H9 (cell line): ENCODE data around the gene NCLN. TPM values are rescaled to one million over a fixed set of nuclear protein-coding genes. Genes with fewer than 3 reads are reported as not detected.

ENCODE experiments used
- DNase-seq: peaks from one replicate; pipeline ENCODE4 v3.0.0-alpha.2; 2017
- H2AFZ ChIP-seq: one replicate; pipeline ENCODE4 v1.6.1; 2013; ENCODE audit warnings: mild to moderate bottlenecking, low read length, control low read depth, moderate library complexity
- H2AK5ac ChIP-seq: 2 replicates; pipeline ENCODE4 v1.6.1; 2013; ENCODE audit warnings: low read length, control low read depth, mixed read lengths; ENCODE audit not compliant: insufficient read length
- H2BK120ac ChIP-seq: one replicate; pipeline ENCODE4 v1.6.1; 2013; ENCODE audit warnings: low read depth, mild to moderate bottlenecking, low read length, control low read depth, inconsistent platforms; ENCODE audit not compliant: poor library complexity, severe bottlenecking
- H2BK12ac ChIP-seq: 2 replicates; pipeline ENCODE4 v1.6.1; 2013; ENCODE audit warnings: low read length, control low read depth, mixed read lengths, low read depth; ENCODE audit not compliant: insufficient read length
- H2BK15ac ChIP-seq: 2 replicates; pipeline ENCODE4 v1.6.1; 2013; ENCODE audit warnings: low read depth, low read length, control low read depth
- H2BK20ac ChIP-seq: one replicate; pipeline ENCODE4 v1.6.1; 2013; ENCODE audit warnings: low read depth, mild to moderate bottlenecking, low read length, control low read depth, inconsistent platforms; ENCODE audit not compliant: poor library complexity, severe bottlenecking
- H2BK5ac ChIP-seq: 2 replicates; pipeline ENCODE4 v1.6.1; 2013; ENCODE audit warnings: low read length, control low read depth, mixed read lengths; ENCODE audit not compliant: insufficient read length
- H3K14ac ChIP-seq: 2 replicates; pipeline ENCODE4 v1.6.1; 2013; ENCODE audit warnings: low read length, control low read depth; ENCODE audit not compliant: insufficient read depth
- H3K18ac ChIP-seq: 2 replicates; pipeline ENCODE4 v1.6.1; 2013; ENCODE audit warnings: low read depth, mild to moderate bottlenecking, mixed read lengths, low read length, control low read depth; ENCODE audit not compliant: insufficient read length
- H3K23ac ChIP-seq: 2 replicates; pipeline ENCODE4 v1.6.1; 2013; ENCODE audit warnings: low read length, control low read depth, mixed read lengths, low read depth; ENCODE audit not compliant: insufficient read length
- H3K23me2 ChIP-seq: 2 replicates; pipeline ENCODE4 v1.6.1; 2013; ENCODE audit warnings: low read depth, mild to moderate bottlenecking, mixed read lengths, low read length, control low read depth; ENCODE audit not compliant: insufficient read length, poor library complexity, severe bottlenecking
- H3K27ac ChIP-seq: 2 replicates; pipeline ENCODE4 v1.5.1; 2013; ENCODE audit warnings: low read length, control low read depth, mixed read lengths, low read depth; ENCODE audit not compliant: insufficient read length
- H3K27me3 ChIP-seq: 2 replicates; pipeline ENCODE4 v1.6.1; 2013; ENCODE audit warnings: low read length, control low read depth, inconsistent platforms; ENCODE audit not compliant: insufficient read depth
- H3K4ac ChIP-seq: 2 replicates; pipeline ENCODE4 v1.6.1; 2013; ENCODE audit warnings: low read depth, mild to moderate bottlenecking, control low read depth, inconsistent platforms, low read length, moderate library complexity
- H3K4me1 ChIP-seq: 2 replicates; pipeline ENCODE4 v1.6.1; 2013; ENCODE audit warnings: low read length, control low read depth, inconsistent platforms; ENCODE audit not compliant: insufficient read depth
- H3K4me2 ChIP-seq: 2 replicates; pipeline ENCODE4 v1.6.1; 2013; ENCODE audit warnings: low read length, control low read depth, mixed read lengths; ENCODE audit not compliant: insufficient read length, insufficient read depth
- H3K56ac ChIP-seq: 2 replicates; pipeline ENCODE4 v1.6.1; 2013; ENCODE audit warnings: low read depth, mild to moderate bottlenecking, mixed read lengths, low read length, control low read depth; ENCODE audit not compliant: insufficient read length
- H3K79me1 ChIP-seq: 2 replicates; pipeline ENCODE4 v1.6.1; 2013; ENCODE audit warnings: low read depth, mild to moderate bottlenecking, moderate library complexity, low read length, control low read depth, inconsistent platforms; ENCODE audit not compliant: insufficient read depth, poor library complexity, severe bottlenecking
- H3K79me2 ChIP-seq: 2 replicates; pipeline ENCODE4 v1.6.1; 2013; ENCODE audit warnings: low read length, control low read depth, inconsistent platforms; ENCODE audit not compliant: insufficient read depth
- H3K9ac ChIP-seq: 2 replicates; pipeline ENCODE4 v1.6.1; 2013; ENCODE audit warnings: low read length, control low read depth, mixed read lengths; ENCODE audit not compliant: insufficient read length; ENCODE audit errors: extremely low read depth
- H3K9me3 ChIP-seq: one replicate; pipeline ENCODE4 v1.6.1; 2013; ENCODE audit warnings: low read depth, low read length, inconsistent platforms; ENCODE audit not compliant: control insufficient read depth
- H3T11ph ChIP-seq: one replicate; pipeline ENCODE4 v1.6.1; 2013; ENCODE audit warnings: mild to moderate bottlenecking, low read length, control low read depth, inconsistent platforms
- H4K20me1 ChIP-seq: one replicate; pipeline ENCODE4 v1.6.1; 2013; ENCODE audit not compliant: control insufficient read depth, insufficient read length, insufficient read depth
- H4K5ac ChIP-seq: 2 replicates; pipeline ENCODE4 v1.6.1; 2013; ENCODE audit warnings: low read depth, mild to moderate bottlenecking, mixed read lengths, low read length, control low read depth; ENCODE audit not compliant: insufficient read length
- H4K8ac ChIP-seq: replicated peaks from 2 replicates; pipeline ENCODE4 v1.6.1; 2013; ENCODE audit warnings: low read length, control low read depth, mixed read lengths, low read depth; ENCODE audit not compliant: insufficient read length
- H4K91ac ChIP-seq: 2 replicates; pipeline ENCODE4 v1.6.1; 2013; ENCODE audit warnings: low read depth, mild to moderate bottlenecking, moderate library complexity, mixed read lengths, low read length, control low read depth; ENCODE audit not compliant: insufficient read length
- H3K27ac Mint-ChIP-seq, 3 experiments: 2 replicates in 2 of 3; 3 replicates in 1 of 3; pipeline ENCODE4 v1.8.0; 2020 to 2021; ENCODE audit warnings: mixed read lengths in 3 of 3, mild to moderate bottlenecking in 1 of 3, moderate library complexity in 1 of 3
- H3K27me3 Mint-ChIP-seq: 2 replicates; pipeline ENCODE4 v1.8.0; 2021; ENCODE audit warnings: low read depth, mild to moderate bottlenecking, moderate library complexity, mixed read lengths
- H3K36me3 Mint-ChIP-seq, 3 experiments: 2 replicates in 2 of 3; 3 replicates in 1 of 3; pipeline ENCODE4 v1.8.0; 2020 to 2021; ENCODE audit warnings: low read depth in 3 of 3, mixed read lengths in 3 of 3; ENCODE audit not compliant: insufficient read depth in 1 of 3
- H3K4me1 Mint-ChIP-seq, 2 experiments: 2 replicates each; pipeline ENCODE4 v1.8.0; 2020; ENCODE audit warnings: mixed read lengths in 2 of 2
- H3K4me3 Mint-ChIP-seq, 2 experiments: 2 replicates in 1 of 2; 3 replicates in 1 of 2; pipeline ENCODE4 v1.8.0; 2020 to 2021; ENCODE audit warnings: mild to moderate bottlenecking in 2 of 2, mixed read lengths in 2 of 2, moderate library complexity in 1 of 2
- H3K9me3 Mint-ChIP-seq, 2 experiments: 2 replicates in 1 of 2; 3 replicates in 1 of 2; pipeline ENCODE4 v1.8.0; 2020; ENCODE audit warnings: mild to moderate bottlenecking in 2 of 2, mixed read lengths in 2 of 2, moderate library complexity in 1 of 2
- WGBS: extraction: QIAGEN DNeasy Blood & Tissue Kit; methylation state at CpG from one replicate; pipeline ENCODE4 v1.1.7; 2013; ENCODE audit warnings: missing lambda C conversion rate, low lambda C conversion rate, mixed read lengths; ENCODE audit not compliant: insufficient read length; ENCODE audit errors: extremely low coverage; 5-methylcytosine and 5-hydroxymethylcytosine counted together
- total RNA-seq: library from RNA; stranded (reverse); gene quantifications from 2 replicates; pipeline ENCODE4 v1.2.1, GENCODE V29; 2021
- TF ChIP-seq, protein P1 (sequence below): fragments of 200-600 bp; sonication (generic); conservative IDR thresholded peaks from 3 replicates; pipeline ENCODE4 v1.8.0; 2021; ENCODE audit warnings: antibody characterized with exemption, mild to moderate bottlenecking

Gene NCLN
- total RNA-seq, 1 experiment from 2014 or later: 94.8 TPM

DNA sequence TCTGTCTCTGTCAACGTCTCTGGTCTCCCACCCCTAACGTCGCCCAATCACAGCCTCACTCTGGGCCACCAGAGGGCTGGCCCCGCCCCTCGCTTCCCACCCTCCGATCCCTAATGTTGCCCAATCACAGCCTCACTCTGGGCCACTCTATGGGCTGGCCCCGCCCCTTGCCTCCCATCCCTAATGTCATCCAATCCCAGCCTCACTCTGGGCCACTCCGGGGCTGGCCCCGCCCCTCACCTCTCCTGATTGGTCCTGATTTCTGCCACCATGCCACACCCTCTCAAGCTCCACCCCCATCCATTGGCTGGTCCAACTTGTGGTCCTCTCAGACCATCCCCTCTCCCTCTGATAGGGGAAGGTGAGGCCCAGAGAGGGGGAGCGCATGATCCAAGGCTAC lies 63.7 kb downstream of the NCLN start:
- no peak overlapping the region for H2AK5ac ChIP-seq
- H4K8ac ChIP-seq: no peak overlapping the region
- H3K4me1 ChIP-seq: no peaks in the 10 kb centered on the region
- no peak overlapping the region for H3K14ac ChIP-seq
- H2BK15ac ChIP-seq: no peak overlapping the region
- H3K4me3 Mint-ChIP-seq: no peak overlapping the region
- H3K18ac ChIP-seq: no peak overlapping the region
- no peak overlapping the region for H3K27ac ChIP-seq
- H3K23ac ChIP-seq: no peak overlapping the region
- no peak overlapping the region for H3K9ac ChIP-seq
- no peak overlapping the region for H2BK20ac ChIP-seq
- no peak overlapping the region for H4K91ac ChIP-seq
- no peaks in the 10 kb centered on the region for H3K79me2 ChIP-seq
- peaks cover 9% of the 10 kb centered on the region for H3K27me3 Mint-ChIP-seq
- H3K79me1 ChIP-seq: no peaks in the 10 kb centered on the region
- no CpG with 5 or more reads among the region's 10 CpGs for WGBS
- H3K4me2 ChIP-seq: no peak overlapping the region
- no peak overlapping the region for H3T11ph ChIP-seq
- peak; percentile 57 for DNase-seq
- H3K9me3 ChIP-seq: no peaks in the 10 kb centered on the region
- no peak overlapping the region for H2BK5ac ChIP-seq
- TF ChIP-seq, protein P1, sequence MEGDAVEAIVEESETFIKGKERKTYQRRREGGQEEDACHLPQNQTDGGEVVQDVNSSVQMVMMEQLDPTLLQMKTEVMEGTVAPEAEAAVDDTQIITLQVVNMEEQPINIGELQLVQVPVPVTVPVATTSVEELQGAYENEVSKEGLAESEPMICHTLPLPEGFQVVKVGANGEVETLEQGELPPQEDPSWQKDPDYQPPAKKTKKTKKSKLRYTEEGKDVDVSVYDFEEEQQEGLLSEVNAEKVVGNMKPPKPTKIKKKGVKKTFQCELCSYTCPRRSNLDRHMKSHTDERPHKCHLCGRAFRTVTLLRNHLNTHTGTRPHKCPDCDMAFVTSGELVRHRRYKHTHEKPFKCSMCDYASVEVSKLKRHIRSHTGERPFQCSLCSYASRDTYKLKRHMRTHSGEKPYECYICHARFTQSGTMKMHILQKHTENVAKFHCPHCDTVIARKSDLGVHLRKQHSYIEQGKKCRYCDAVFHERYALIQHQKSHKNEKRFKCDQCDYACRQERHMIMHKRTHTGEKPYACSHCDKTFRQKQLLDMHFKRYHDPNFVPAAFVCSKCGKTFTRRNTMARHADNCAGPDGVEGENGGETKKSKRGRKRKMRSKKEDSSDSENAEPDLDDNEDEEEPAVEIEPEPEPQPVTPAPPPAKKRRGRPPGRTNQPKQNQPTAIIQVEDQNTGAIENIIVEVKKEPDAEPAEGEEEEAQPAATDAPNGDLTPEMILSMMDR: no peak
- no peaks in the 10 kb centered on the region; a peak in 2 of 5 replicates for H3K9me3 Mint-ChIP-seq
- H2BK120ac ChIP-seq: no peak overlapping the region
- no peak overlapping the region for H3K56ac ChIP-seq
- no peak overlapping the region for H2AFZ ChIP-seq
- no peaks in the 10 kb centered on the region for H3K23me2 ChIP-seq
- no peak overlapping the region for H2BK12ac ChIP-seq
- H3K4ac ChIP-seq: no peak overlapping the region
- H3K27me3 ChIP-seq: no peaks in the 10 kb centered on the region
- no peak overlapping the region for H3K27ac Mint-ChIP-seq
- peaks cover 2 to 13% of the 10 kb centered on the region in 2 experiments; a peak in 3 of 4 replicates for H3K4me1 Mint-ChIP-seq
- H3K36me3 Mint-ChIP-seq: peaks cover 8 to 30% (median 27%) of the 10 kb centered on the region in 3 experiments
- no peaks in the 10 kb centered on the region for H4K20me1 ChIP-seq
- H4K5ac ChIP-seq: no peak overlapping the region
